ENCODE data around the gene NOSIP. TPM values are rescaled to one million over a fixed set of nuclear protein-coding genes. Genes with fewer than 3 reads are reported as not detected.

NOSIP gene
- total RNA-seq, 1 donor from 2014 or later = 34.5 TPM

- intact Hi-C loops (cut with DNase I) = no loop called here
- no peak for DNase-seq (ENCODE audit: low spot score)
Measured at GRCh38 chr19:49554701-49555181, 25.6 kb downstream of the NOSIP start.

- intact Hi-C loops (cut with DNase I) = no loop called here
- no peak for DNase-seq (ENCODE audit: low spot score)
Measured at GRCh38 chr19:49553451-49554271, 26.7 kb downstream of the NOSIP start.

GRCh38 chr19:49552749-49553148 is 27.6 kb downstream of the NOSIP start:
- no peak for DNase-seq (ENCODE audit: low spot score)
- intact Hi-C loops (cut with DNase I) = no loop called here

GRCh38 chr19:49551531-49551930 is 28.8 kb downstream of the NOSIP start:
- intact Hi-C loops (cut with DNase I) = no loop called here

GRCh38 chr19:49549045-49549444 is 31.3 kb downstream of the NOSIP start:
- intact Hi-C loops (cut with DNase I) = no loop called here
- DNase-seq (ENCODE audit: low spot score) = no peak

More at GRCh38 chr19:49551531-49551930, 28.8 kb downstream of the NOSIP start:
- DNase-seq (ENCODE audit: low spot score) = no peak

- DNase-seq (ENCODE audit: low spot score) = no peak
- intact Hi-C loops (cut with DNase I) = loop anchor here (2.0 kb wide), 1 partner anchor 44 kb away; no protein-coding TSS in a partner anchor
Measured at GRCh38 chr19:49546825-49547565, 33.4 kb downstream of the NOSIP start.

GRCh38 chr19:49544154-49544553 is 36.2 kb downstream of the NOSIP start:
- no peak for DNase-seq (ENCODE audit: low spot score)
- intact Hi-C loops (cut with DNase I) = no loop called here

GRCh38 chr19:49543032-49543431 is 37.3 kb downstream of the NOSIP start:
- no peak for DNase-seq (ENCODE audit: low spot score)

GRCh38 chr19:49542446-49542845 is 37.9 kb downstream of the NOSIP start:
- no peak for DNase-seq (ENCODE audit: low spot score)
- intact Hi-C loops (cut with DNase I) = no loop called here

More at GRCh38 chr19:49543032-49543431, 37.3 kb downstream of the NOSIP start:
- intact Hi-C loops (cut with DNase I) = no loop called here

- intact Hi-C loops (cut with DNase I) = no loop called here
- DNase-seq (ENCODE audit: low spot score) = no peak
Measured at GRCh38 chr19:49541914-49542313, 38.4 kb downstream of the NOSIP start.

- no peak for DNase-seq (ENCODE audit: low spot score)
- intact Hi-C loops (cut with DNase I) = no loop called here
Measured at GRCh38 chr19:49539192-49539952, 41.0 kb downstream of the NOSIP start.

GRCh38 chr19:49538643-49539042 is 41.7 kb downstream of the NOSIP start:
- no peak for DNase-seq (ENCODE audit: low spot score)
- intact Hi-C loops (cut with DNase I) = no loop called here

- intact Hi-C loops (cut with DNase I) = no loop called here
- DNase-seq (ENCODE audit: low spot score) = no peak
Measured at GRCh38 chr19:49536921-49537462, 43.4 kb downstream of the NOSIP start.

- no peak for DNase-seq (ENCODE audit: low spot score)
- intact Hi-C loops (cut with DNase I) = no loop called here
Measured at GRCh38 chr19:49534632-49535385, 45.5 kb downstream of the NOSIP start.

- DNase-seq (ENCODE audit: low spot score) = peak; percentile 87
- intact Hi-C loops (cut with DNase I) = no loop called here
Measured at GRCh38 chr19:49533551-49534488, 46.5 kb downstream of the NOSIP start.

- no peak for DNase-seq (ENCODE audit: low spot score)
- intact Hi-C loops (cut with DNase I) = no loop called here
Measured at GRCh38 chr19:49530708-49531107, 49.6 kb downstream of the NOSIP start.

GRCh38 chr19:49528211-49528771 is 52.1 kb downstream of the NOSIP start:
- DNase-seq (ENCODE audit: low spot score) = no peak
- intact Hi-C loops (cut with DNase I) = no loop called here
